Prostate gland (tissue), 2 donors: ENCODE results near the gene TRMT112.

ENCODE experiments used
- POLR2A ChIP-seq: fragments of 450-650 bp; IDR thresholded peaks from one replicate; pipeline ENCODE4 v1.6.1; 2016; ENCODE audit warnings: antibody characterized with exemption, mild to moderate bottlenecking
- POLR2AphosphoS5 ChIP-seq: sonication (generic); formaldehyde crosslinking; IDR thresholded peaks from one replicate; pipeline ENCODE4 v1.6.1; 2017; ENCODE audit warnings: antibody characterized with exemption
- TF ChIP-seq, protein P1 (sequence below), 4 experiments: fragments of 200-600 bp in 2 of 4; fragments of 450-650 bp in 2 of 4; sonication (generic) in 2 of 4; IDR thresholded peaks; 1 replicate in 3 of 4; 2 replicates in 1 of 4; pipeline ENCODE4 v1.5.1; 2016 to 2019; ENCODE audit warnings: antibody characterized with exemption in 4 of 4, mild to moderate bottlenecking in 2 of 4, moderate library complexity in 2 of 4

DNA sequence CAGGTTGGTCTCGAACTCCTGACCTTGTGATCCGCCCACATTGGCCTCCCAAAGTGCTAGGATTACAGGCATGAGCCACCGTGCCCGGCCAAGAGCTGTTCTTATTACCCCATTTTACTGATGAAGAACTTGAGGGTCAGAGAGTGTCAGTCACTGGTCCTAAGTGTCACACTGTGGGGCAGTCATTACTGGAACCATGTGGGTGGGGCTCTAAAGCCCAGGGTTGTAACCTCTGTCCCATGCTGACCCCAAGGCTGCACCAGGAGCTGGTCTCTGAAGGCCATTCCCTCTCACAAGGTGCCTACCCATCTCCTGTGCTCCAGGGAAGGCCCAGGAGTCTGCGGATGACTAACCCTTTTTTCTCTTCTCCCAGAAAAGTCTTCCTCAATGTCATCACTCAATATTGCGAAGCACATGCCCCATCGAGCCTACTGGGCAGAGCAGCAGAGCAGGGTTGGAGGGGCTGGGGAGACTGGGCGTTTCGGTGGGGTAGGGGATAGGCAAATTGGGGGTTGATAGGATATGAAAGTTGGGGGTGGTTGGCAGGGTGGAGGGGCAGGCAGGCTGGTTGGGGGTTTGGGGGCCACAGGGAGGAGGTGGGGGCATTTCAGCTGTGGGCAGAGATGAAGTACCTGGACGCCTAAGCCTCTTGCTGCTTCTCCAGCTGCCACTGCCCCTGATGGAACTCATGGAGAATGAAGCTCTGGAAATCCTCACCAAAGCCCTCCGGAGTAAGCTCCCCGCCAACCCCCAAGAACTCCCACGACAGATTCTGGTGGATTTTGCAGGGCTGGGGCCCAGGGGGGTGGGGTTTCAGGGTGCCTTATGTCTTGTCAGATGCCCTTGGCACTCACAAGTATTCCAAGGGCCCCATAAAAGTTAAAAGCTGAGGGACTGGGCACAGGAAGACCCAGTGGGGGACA lies 14.0 kb downstream of the TRMT112 start:
- TF ChIP-seq, protein P1, sequence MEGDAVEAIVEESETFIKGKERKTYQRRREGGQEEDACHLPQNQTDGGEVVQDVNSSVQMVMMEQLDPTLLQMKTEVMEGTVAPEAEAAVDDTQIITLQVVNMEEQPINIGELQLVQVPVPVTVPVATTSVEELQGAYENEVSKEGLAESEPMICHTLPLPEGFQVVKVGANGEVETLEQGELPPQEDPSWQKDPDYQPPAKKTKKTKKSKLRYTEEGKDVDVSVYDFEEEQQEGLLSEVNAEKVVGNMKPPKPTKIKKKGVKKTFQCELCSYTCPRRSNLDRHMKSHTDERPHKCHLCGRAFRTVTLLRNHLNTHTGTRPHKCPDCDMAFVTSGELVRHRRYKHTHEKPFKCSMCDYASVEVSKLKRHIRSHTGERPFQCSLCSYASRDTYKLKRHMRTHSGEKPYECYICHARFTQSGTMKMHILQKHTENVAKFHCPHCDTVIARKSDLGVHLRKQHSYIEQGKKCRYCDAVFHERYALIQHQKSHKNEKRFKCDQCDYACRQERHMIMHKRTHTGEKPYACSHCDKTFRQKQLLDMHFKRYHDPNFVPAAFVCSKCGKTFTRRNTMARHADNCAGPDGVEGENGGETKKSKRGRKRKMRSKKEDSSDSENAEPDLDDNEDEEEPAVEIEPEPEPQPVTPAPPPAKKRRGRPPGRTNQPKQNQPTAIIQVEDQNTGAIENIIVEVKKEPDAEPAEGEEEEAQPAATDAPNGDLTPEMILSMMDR (IDR thresholded peaks at IDR 0.05) = no peak
- no peak for TF ChIP-seq POLR2A
- TF ChIP-seq POLR2AphosphoS5 = no peak
